Smooth muscle cell (in vitro differentiated cells): ENCODE results near the gene VRTN. TPM values are rescaled to one million over a fixed set of nuclear protein-coding genes. Genes with fewer than 3 reads are reported as not detected.
A peak's percentile ranks its signal among the peaks of the same experiment; 100 is the strongest.

ENCODE experiments used
- DNase-seq: peaks from one replicate; lab custom pipeline; 2025; ENCODE audit not compliant: unreplicated experiment; lab: John Stamatoyannopoulos, UW
- H2AFZ ChIP-seq: fragments of 200-600 bp; sonication (generic); 2 replicates; pipeline ENCODE4 v1.6.0; 2016; ENCODE audit warnings: antibody characterized with exemption, low read depth, mild to moderate bottlenecking
- H3F3A ChIP-seq: fragments of 200-600 bp; sonication (generic); 2 replicates; pipeline ENCODE4 v1.6.0; 2017; ENCODE audit warnings: antibody characterized with exemption, low read depth
- H3K27ac ChIP-seq: fragments of 200-600 bp; sonication (generic); 2 replicates; pipeline ENCODE4 v1.5.1; 2016; ENCODE audit warnings: low read depth, mild to moderate bottlenecking
- H3K27me3 ChIP-seq: fragments of 200-600 bp; sonication (generic); 2 replicates; pipeline ENCODE4 v1.6.1; 2016; ENCODE audit warnings: low read depth, mild to moderate bottlenecking
- H3K36me3 ChIP-seq: fragments of 200-600 bp; sonication (generic); 2 replicates; pipeline ENCODE4 v1.5.1; 2016; ENCODE audit warnings: low read depth
- H3K4me1 ChIP-seq: fragments of 200-600 bp; sonication (generic); 2 replicates; pipeline ENCODE4 v1.5.1; 2016; ENCODE audit warnings: low read depth
- H3K4me2 ChIP-seq: fragments of 200-600 bp; sonication (generic); 2 replicates; pipeline ENCODE4 v1.6.0; 2016; ENCODE audit warnings: mild to moderate bottlenecking
- H3K4me3 ChIP-seq: fragments of 200-600 bp; sonication (generic); 2 replicates; pipeline ENCODE4 v1.5.1; 2016; ENCODE audit warnings: mild to moderate bottlenecking
- H3K79me2 ChIP-seq: fragments of 200-600 bp; sonication (generic); 2 replicates; pipeline ENCODE4 v1.6.0; 2016; ENCODE audit warnings: low read depth, mild to moderate bottlenecking
- H3K9ac ChIP-seq: fragments of 200-600 bp; sonication (generic); 2 replicates; pipeline ENCODE4 v1.6.0; 2016; ENCODE audit warnings: low read depth
- H3K9me3 ChIP-seq: fragments of 200-600 bp; sonication (generic); replicated peaks from 2 replicates; pipeline ENCODE4 v1.5.1; 2016; ENCODE audit warnings: low read depth
- H4K20me1 ChIP-seq: fragments of 200-600 bp; sonication (generic); 2 replicates; pipeline ENCODE4 v1.6.0; 2016; ENCODE audit warnings: low read depth
- WGBS: methylation state at CpG from one replicate; pipeline ENCODE4 v1.1.7; 2016; ENCODE audit warnings: low lambda C conversion rate; 5-methylcytosine and 5-hydroxymethylcytosine counted together
- polyA plus RNA-seq: library from polyadenylated mRNA; unstranded; fragments of >200 nt; fragmentation: Nextera tagmentation; extraction: Ambion mirVana; gene quantifications from 2 replicates; pipeline ENCODE4 v1.2.1, GENCODE V29; 2016
- total RNA-seq: library from RNA; depleted of rRNA; stranded (reverse); fragments of >200 nt; gene quantifications from 2 replicates; pipeline ENCODE4 v1.2.3, GENCODE V29; 2014
- TF ChIP-seq, protein P1 (sequence below): fragments of 200-600 bp; sonication (generic); IDR thresholded peaks from 2 replicates; pipeline ENCODE4 v1.5.1; 2017; ENCODE audit warnings: borderline replicate concordance, mild to moderate bottlenecking, antibody characterized with exemption; ENCODE audit not compliant: insufficient read depth, poor library complexity, severe bottlenecking

Gene VRTN
- total and polyA plus RNA-seq, 2 experiments from 2014 or later = not detected

DNA sequence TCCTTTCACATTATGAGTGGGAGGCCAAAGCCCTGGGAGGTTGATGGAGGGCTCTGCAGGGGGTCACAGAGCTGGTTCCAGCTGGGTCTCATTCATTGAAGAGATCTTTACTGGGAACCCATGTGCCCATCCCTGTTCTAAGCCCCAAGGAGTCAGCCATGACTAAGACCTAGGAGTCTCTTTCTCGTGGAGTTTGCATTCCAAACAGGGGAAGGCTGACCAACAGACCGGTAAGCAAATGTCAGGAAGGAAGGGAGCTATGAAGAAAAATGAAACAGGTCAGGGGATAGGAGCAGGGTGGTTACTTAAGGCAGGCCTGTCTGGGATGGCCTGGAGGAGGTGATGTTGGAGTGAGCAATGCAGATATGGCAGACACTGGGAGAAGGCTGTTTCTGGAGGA, 46.3 kb downstream of the VRTN start:
- Histone ChIP-seq H2AFZ (no peak overlapping the region), H3K79me2 (no peaks in the 10 kb centered on the region), H3K9me3 (no peaks in the 10 kb centered on the region), H3K9ac (no peak overlapping the region), H3K4me1 (peaks cover 5% of the 10 kb centered on the region), H3K27ac (no peak overlapping the region), H3K27me3 (peaks cover 79% of the 10 kb centered on the region), H3K4me3 (no peak overlapping the region), H3F3A (no peaks in the 10 kb centered on the region), H3K4me2 (no peak overlapping the region), H4K20me1 (no peaks in the 10 kb centered on the region), H3K36me3 (no peaks in the 10 kb centered on the region)
- TF ChIP-seq, protein P1, sequence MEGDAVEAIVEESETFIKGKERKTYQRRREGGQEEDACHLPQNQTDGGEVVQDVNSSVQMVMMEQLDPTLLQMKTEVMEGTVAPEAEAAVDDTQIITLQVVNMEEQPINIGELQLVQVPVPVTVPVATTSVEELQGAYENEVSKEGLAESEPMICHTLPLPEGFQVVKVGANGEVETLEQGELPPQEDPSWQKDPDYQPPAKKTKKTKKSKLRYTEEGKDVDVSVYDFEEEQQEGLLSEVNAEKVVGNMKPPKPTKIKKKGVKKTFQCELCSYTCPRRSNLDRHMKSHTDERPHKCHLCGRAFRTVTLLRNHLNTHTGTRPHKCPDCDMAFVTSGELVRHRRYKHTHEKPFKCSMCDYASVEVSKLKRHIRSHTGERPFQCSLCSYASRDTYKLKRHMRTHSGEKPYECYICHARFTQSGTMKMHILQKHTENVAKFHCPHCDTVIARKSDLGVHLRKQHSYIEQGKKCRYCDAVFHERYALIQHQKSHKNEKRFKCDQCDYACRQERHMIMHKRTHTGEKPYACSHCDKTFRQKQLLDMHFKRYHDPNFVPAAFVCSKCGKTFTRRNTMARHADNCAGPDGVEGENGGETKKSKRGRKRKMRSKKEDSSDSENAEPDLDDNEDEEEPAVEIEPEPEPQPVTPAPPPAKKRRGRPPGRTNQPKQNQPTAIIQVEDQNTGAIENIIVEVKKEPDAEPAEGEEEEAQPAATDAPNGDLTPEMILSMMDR = no peak
- 60% methylated on average over 2 of the region's 2 CpGs for WGBS
- no peak for DNase-seq

DNA sequence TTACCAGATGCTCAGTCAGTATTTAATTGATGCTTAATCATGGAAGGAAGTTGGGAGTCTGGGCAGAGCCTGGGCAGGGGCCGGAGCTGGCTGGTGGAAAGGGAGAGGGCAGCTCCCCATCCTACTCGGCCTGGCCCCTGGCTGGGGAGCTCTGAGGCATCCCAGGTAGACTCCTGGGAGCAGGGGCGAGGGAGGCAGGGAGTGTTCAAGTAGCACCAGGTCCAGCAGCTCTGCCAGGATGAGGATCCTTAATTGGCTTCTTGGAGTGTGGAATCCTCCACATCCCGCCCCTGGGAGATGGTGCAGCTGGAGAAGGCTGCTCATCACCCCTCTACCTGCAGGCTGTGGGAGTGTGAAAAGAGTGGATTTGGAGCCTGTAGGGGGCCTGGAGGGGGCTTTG, 46.8 kb downstream of the VRTN start:
- Histone ChIP-seq H3K27ac (no peak overlapping the region), H3K79me2 (no peaks in the 10 kb centered on the region), H3K9ac (no peak overlapping the region), H3K27me3 (peaks cover 82% of the 10 kb centered on the region), H3K36me3 (no peaks in the 10 kb centered on the region), H2AFZ (no peak overlapping the region), H3K4me1 (no peaks in the 10 kb centered on the region), H3K4me3 (no peak overlapping the region), H4K20me1 (no peaks in the 10 kb centered on the region), H3K9me3 (no peaks in the 10 kb centered on the region), H3K4me2 (no peak overlapping the region), H3F3A (no peaks in the 10 kb centered on the region)
- TF ChIP-seq, protein P1 = no peak
- no peak for DNase-seq
- WGBS = 89% methylated on average over 4 of the region's 4 CpGs

DNA sequence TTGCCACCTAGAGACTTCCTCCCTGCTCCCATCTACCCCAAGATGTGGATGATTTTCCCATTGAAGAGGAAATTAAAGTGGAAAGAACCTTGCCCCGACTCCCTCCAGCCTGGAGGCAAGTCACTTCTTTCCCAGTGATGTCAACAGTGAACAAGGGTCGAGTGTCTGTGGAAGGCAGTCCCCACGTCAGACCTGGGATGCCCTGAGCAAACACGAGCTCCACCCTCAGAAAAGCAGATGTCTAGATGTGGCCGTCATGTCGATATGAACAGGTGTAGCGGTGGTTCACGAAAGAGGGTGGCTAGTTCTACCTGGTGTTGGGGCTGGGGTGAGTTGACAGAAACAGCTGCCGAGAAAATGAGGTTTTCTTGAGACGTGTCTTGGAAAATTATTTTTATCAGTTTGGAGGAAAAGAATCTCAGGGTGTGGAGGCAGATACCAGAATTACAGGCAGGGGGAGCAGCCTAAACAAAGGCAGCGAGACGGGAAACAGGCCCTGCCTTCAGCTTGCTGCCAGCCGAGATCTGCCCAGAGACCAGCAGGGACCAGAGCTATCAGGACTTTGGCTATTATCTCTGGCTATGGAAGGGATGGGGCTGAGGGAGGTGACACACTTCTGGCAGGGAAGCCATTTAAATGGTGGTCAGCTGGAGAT, 51.9 kb downstream of the VRTN start:
- Histone ChIP-seq H3F3A (no peaks in the 10 kb centered on the region), H3K4me3 (no peak overlapping the region), H3K4me1 (peaks cover 17% of the 10 kb centered on the region), H3K79me2 (no peaks in the 10 kb centered on the region), H4K20me1 (no peaks in the 10 kb centered on the region), H3K27me3 (peaks cover 76% of the 10 kb centered on the region), H3K9me3 (no peaks in the 10 kb centered on the region), H3K9ac (no peak overlapping the region), H3K36me3 (no peaks in the 10 kb centered on the region), H3K27ac (no peak overlapping the region), H3K4me2 (no peak overlapping the region), H2AFZ (no peak overlapping the region)
- TF ChIP-seq, protein P1 = no peak
- WGBS = 62% methylated on average over 13 of the region's 13 CpGs
- DNase-seq = no peak

DNA sequence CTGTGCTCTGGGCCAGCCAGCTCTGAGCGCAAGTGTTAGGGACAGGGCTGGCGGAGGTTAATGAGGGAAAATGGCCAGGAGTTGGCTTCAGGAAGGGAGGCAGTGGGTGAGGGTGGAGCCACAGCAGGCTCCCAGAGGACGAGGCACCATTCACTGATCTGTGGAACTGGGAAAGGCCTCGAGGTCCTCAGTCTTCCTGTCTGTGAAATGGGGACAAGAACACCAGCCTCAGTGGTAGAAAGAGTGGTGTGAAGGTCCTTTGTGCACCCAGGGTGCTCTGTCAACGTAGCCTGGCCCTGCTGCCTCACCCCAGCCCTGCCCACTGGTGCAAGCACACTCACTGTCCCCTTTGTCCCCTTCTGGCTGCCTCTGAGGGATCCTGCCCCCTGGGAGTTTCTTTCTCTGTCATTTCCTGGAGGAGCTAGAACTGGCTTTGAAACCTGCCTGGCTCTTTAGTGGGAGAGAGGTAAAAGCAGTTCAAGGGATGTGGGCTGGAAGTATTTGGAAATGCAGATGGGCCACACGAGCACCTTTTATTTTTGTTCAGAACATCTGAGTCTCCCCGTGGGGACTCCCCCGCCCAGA, 52.7 kb downstream of the VRTN start:
- Histone ChIP-seq H3K4me3 (no peak overlapping the region), H3K79me2 (no peaks in the 10 kb centered on the region), H2AFZ (peak overlapping the region; percentile 82), H3K9me3 (no peaks in the 10 kb centered on the region), H3K4me2 (peak overlapping the region; percentile 52), H3K27ac (no peak overlapping the region), H3K27me3 (peaks cover 74% of the 10 kb centered on the region), H4K20me1 (no peaks in the 10 kb centered on the region), H3K4me1 (peaks cover 17% of the 10 kb centered on the region), H3F3A (no peaks in the 10 kb centered on the region), H3K36me3 (no peaks in the 10 kb centered on the region), H3K9ac (no peak overlapping the region)
- no peak for DNase-seq
- TF ChIP-seq, protein P1 = no peak
- WGBS = 56% methylated on average over 8 of the region's 8 CpGs
